Measurements from ENCODE around the gene TLNRD1. TPM values are rescaled to one million over a fixed set of nuclear protein-coding genes. Genes with fewer than 3 reads are reported as not detected.

TLNRD1 gene
- total and polyA plus RNA-seq, 2 donors: 9.1 to 10.2 TPM

DNA sequence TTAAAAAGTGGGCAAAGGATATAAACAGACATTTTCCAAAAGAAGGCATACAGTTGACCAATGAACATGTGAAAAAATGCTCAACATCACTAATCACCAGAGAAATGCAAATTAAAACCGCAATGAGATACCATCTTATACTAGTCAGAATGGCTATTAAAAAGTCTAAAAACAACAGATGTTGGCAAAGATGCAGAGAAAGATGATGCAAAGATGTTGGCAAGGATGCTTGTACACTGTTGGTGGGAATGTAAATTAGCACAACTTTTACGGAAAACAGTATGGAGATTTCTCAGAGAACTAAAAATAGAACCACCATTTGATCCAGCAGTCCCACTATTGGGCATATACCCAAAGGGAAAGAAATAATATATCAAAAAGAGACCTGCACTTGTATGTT, 53.5 kb downstream of the TLNRD1 start:
- 97% methylated on average over 2 of the region's 2 CpGs for WGBS
- no peak for DNase-seq (ENCODE audit: low read depth in 6 of 9, low spot score in 9 of 9)
- Histone ChIP-seq H3K36me3 (ENCODE audit: control insufficient read depth in 2 of 2, insufficient read depth in 2 of 2, low read length in 1 of 2) (no peaks in the 10 kb centered on the region), H3K27ac (ENCODE audit: low read depth in 1 of 2, low read length in 1 of 2) (no peak overlapping the region), H3K4me3 (ENCODE audit: low read length in 2 of 2) (no peak overlapping the region), H3K27me3 (ENCODE audit: control insufficient read depth in 2 of 2, insufficient read depth in 1 of 2, low read length in 1 of 2) (no peaks in the 10 kb centered on the region), H3K9me3 (ENCODE audit: control insufficient read depth in 2 of 2, insufficient read depth in 1 of 2, low read length in 1 of 2) (no peaks in the 10 kb centered on the region), H3K4me1 (ENCODE audit: control insufficient read depth in 2 of 2, insufficient read depth in 2 of 2, low read length in 2 of 2) (no peaks in the 10 kb centered on the region)

Other genes with a start within 250 kb of the TLNRD1 start
- 0.28 TPM for gene CEMIP, start 221.6 kb upstream of the TLNRD1 start, total RNA-seq
- gene CEMIP, start 221.6 kb upstream of the TLNRD1 start, polyA plus RNA-seq: 2.9 TPM
- gene MESD, start 11.1 kb upstream of the TLNRD1 start, total RNA-seq: 24.5 TPM
- 20.5 TPM for gene MESD, start 11.1 kb upstream of the TLNRD1 start, polyA plus RNA-seq
- 0.24 TPM for gene CFAP161, start 133.3 kb downstream of the TLNRD1 start, total RNA-seq
- 0.37 TPM for gene CFAP161, start 133.3 kb downstream of the TLNRD1 start, polyA plus RNA-seq
- 71.6 TPM for gene IL16, start 196.0 kb downstream of the TLNRD1 start, total RNA-seq
- 64.1 TPM for gene IL16, start 196.0 kb downstream of the TLNRD1 start, polyA plus RNA-seq

All from thymus (tissue), 11 donors.